Left kidney (tissue), 8 donors: ENCODE results near the gene SNX11. TPM values are rescaled to one million over a fixed set of nuclear protein-coding genes. Genes with fewer than 3 reads are reported as not detected.
"Not testable (repeated sequence)": the region's sequence is repeated elsewhere in the genome, so short reads cannot be mapped to it uniquely, and the experiment has no call there.

Source experiments
- DNase-seq: peaks from one replicate; pipeline ENCODE4 v3.0.0-alpha.2; 2013
- long read RNA-seq, 8 donors: transcript quantifications; one replicate each; lab custom pipeline, GENCODE V29; 2026
- polyA plus RNA-seq: library from polyadenylated mRNA; unstranded; fragments of 120-200 nt; gene quantifications from one replicate; pipeline ENCODE4 v1.2.1, GENCODE V29; 2013; ENCODE audit not compliant: insufficient read length

Gene SNX11
- polyA plus RNA-seq = 22.1 TPM
- long read RNA-seq, donor 1, partial matches to known transcripts = 0 of 5 reads
- long read RNA-seq, donor 1, other reads (novel, unspliced or antisense) = 0 of 5 reads
- long read RNA-seq, donor 2 = 0 reads
- long read RNA-seq, donor 3, partial matches to known transcripts = 0 of 2 reads
- long read RNA-seq, donor 3, other reads (novel, unspliced or antisense) = 0 of 2 reads
- long read RNA-seq, donor 4 = 0 reads
- long read RNA-seq, donor 5, transcript SNX11-201 (7 exons, 2,315 nt) = major isoform, 6 of 13 reads
- long read RNA-seq, donor 5, partial matches to known transcripts = 6 of 13 reads
- long read RNA-seq, donor 5, other reads (novel, unspliced or antisense) = 0 of 13 reads
- long read RNA-seq, donor 6, partial matches to known transcripts = 0 of 2 reads
- long read RNA-seq, donor 6, other reads (novel, unspliced or antisense) = 0 of 2 reads
- long read RNA-seq, donor 7, partial matches to known transcripts = 0 of 3 reads
- long read RNA-seq, donor 7, other reads (novel, unspliced or antisense) = 0 of 3 reads
- long read RNA-seq, donor 8 = 0 reads

- DNase-seq = peak; percentile 90
These were observed at the start of gene SNX11 for GRCh38 chr17:48107137-48108055. Gene SNX11, plus strand, starts transcription at chr17:48107766. Its CDS starts 4,278 bp downstream, at chr17:48112044.

GRCh38 chr17:48058393-48059124 lies 49.0 kb upstream of the SNX11 start:
- no peak for DNase-seq

- DNase-seq = no peak
These were observed 48.4 kb upstream of the SNX11 start for GRCh38 chr17:48059125-48059668.

GRCh38 chr17:48060249-48060648 lies 47.3 kb upstream of the SNX11 start:
- no peak for DNase-seq

- no peak for DNase-seq
These were observed 45.3 kb upstream of the SNX11 start for GRCh38 chr17:48062273-48062672.

- no peak for DNase-seq
These were observed 42.9 kb upstream of the SNX11 start for GRCh38 chr17:48064638-48065037.

GRCh38 chr17:48066192-48066591 lies 41.4 kb upstream of the SNX11 start:
- DNase-seq = no peak

- no peak for DNase-seq
These were observed 40.9 kb upstream of the SNX11 start for GRCh38 chr17:48066656-48067055.

GRCh38 chr17:48067245-48067644 lies 40.3 kb upstream of the SNX11 start:
- DNase-seq = no peak

GRCh38 chr17:48067808-48068207 lies 39.8 kb upstream of the SNX11 start:
- not testable (repeated sequence) for DNase-seq

- no peak for DNase-seq
These were observed 39.0 kb upstream of the SNX11 start for GRCh38 chr17:48068491-48068961.

- DNase-seq = no peak
These were observed 37.4 kb upstream of the SNX11 start for GRCh38 chr17:48070195-48070594.

GRCh38 chr17:48071654-48072053 lies 35.9 kb upstream of the SNX11 start:
- DNase-seq = no peak

- DNase-seq = not testable (repeated sequence)
These were observed 34.8 kb upstream of the SNX11 start for GRCh38 chr17:48072811-48073210.

- not testable (repeated sequence) for DNase-seq
These were observed 33.9 kb upstream of the SNX11 start for GRCh38 chr17:48073566-48074094.

- peak; percentile 78 for DNase-seq
These were observed 33.1 kb upstream of the SNX11 start for GRCh38 chr17:48074322-48075081.

GRCh38 chr17:48077152-48077551 lies 30.4 kb upstream of the SNX11 start:
- DNase-seq = not testable (repeated sequence)

GRCh38 chr17:48081858-48082257 lies 25.7 kb upstream of the SNX11 start:
- DNase-seq = no peak

GRCh38 chr17:48084932-48085331 lies 22.6 kb upstream of the SNX11 start:
- no peak for DNase-seq

- DNase-seq = no peak
These were observed 14.1 kb upstream of the SNX11 start for GRCh38 chr17:48093341-48094045.
